GM12875 (cell line): ENCODE data around the gene PARP8.

ENCODE experiments used
- H3K4me3 ChIP-seq: one replicate; pipeline ENCODE4 v1.5.1; 2011; ENCODE audit warnings: low read depth, low read length, control low read depth
- CTCF ChIP-seq: IDR thresholded peaks from 2 replicates; pipeline ENCODE4 v1.5.1; 2011; ENCODE audit warnings: low read depth, mild to moderate bottlenecking, control low read depth, inconsistent platforms, low read length, moderate library complexity, borderline replicate concordance; ENCODE audit not compliant: insufficient read depth

PARP8 gene

GRCh38 chr5:50702615-50703366, 36.4 kb downstream of the PARP8 start:
- H3K4me3 ChIP-seq: no peak overlapping the region
- no peak for TF ChIP-seq CTCF

DNA sequence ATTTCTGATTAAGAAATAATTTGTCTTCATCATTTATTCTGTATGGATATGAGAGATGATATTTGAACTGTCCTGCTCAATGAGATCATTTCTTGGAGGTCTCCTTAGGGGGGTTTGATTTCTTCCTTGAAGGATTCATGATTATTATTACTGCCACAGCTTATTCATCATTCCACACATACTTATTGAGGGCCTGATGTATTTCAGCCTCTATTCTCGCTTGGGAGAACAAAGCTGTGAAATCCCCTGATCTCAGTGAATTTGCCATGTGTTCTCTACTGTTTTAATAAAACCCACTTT, 36.9 kb downstream of the PARP8 start:
- H3K4me3 ChIP-seq: no peak overlapping the region
- no peak for TF ChIP-seq CTCF

- no peak for TF ChIP-seq CTCF
Observed at GRCh38 chr5:50704730-50705129, 38.3 kb downstream of the PARP8 start.

DNA sequence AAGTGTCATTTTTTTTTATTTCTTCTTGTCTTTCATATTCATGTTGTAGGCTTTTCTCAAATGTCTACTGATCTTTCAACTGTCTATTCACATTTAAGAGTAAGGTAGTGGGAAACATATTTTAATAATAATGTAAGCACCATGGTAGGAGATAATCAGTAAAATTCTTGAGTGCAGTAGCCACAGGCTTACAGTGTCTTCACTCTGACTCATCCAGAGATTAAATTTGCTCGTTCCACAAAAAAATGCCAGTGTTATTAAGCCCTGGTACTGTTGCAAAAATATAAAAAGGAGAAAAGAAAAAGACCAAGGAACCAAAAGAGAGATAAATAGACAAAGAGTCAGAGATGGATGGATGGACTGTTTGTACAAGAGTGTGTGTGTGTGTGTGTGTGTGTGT, 43.0 kb downstream of the PARP8 start:
- TF ChIP-seq CTCF: no peak
- H3K4me3 ChIP-seq: no peak overlapping the region

More at GRCh38 chr5:50704730-50705129, 38.3 kb downstream of the PARP8 start:
- H3K4me3 ChIP-seq: no peak overlapping the region

DNA sequence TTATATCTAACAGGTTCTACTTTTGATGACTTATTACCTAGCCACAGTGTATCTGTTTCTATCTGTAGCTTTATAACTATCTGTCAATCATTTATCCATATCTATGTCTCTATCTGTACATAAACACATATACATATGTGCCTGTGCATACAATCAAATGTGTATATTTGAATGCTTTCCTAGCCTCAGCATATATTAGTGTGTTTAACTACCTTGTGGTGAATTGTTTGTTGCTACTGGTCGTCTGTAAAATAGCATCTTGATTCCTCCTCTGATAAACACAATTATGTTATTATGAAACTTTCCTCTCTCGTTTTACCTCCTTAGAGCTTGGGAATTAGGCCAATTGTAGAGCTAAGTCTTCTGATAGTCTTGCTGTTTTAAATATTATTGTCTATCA, 44.4 kb downstream of the PARP8 start:
- TF ChIP-seq CTCF: no peak
- no peak overlapping the region for H3K4me3 ChIP-seq

DNA sequence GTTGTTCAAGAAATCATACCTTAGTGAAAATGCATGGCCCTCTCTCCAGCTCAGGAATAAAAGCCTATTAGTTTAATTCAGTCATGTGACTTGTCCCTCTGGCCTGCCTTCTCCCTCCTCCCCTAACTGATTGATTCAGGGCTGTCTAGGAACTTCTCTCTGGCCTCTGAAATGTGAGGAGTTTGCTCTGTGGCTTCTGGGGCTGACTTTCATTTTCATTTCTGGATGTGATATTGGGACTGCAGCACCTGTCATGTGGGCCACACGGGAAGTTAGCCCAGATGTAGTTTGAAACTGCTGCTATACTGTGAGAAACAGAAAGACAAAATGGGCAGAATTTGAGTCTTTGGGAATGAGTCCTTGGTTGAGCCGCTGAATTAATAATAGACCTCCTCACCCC, 44.8 kb downstream of the PARP8 start:
- no peak overlapping the region for H3K4me3 ChIP-seq
- TF ChIP-seq CTCF: no peak

DNA sequence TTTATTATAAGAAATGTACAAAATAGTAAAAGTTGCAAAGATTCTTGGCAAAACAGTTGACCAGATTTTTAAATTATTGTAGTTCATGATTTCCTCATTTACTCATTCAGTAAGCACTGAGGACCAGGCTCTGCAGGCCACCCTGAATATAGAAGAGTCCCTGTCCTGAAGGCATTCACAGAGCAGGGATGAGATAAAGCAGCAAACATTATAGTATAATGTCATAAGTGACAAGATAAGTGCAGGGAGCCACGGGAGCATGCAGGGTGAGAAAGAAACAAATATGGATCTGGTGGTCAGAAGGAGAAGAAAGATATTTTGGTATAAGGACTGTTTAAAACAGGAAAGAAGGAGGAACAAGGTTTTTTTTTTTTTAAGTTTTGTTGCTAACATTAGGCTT, 46.0 kb downstream of the PARP8 start:
- TF ChIP-seq CTCF: no peak
- no peak overlapping the region for H3K4me3 ChIP-seq
